A549 (cell line): ENCODE measurements around the gene MAP3K2. TPM values are rescaled to one million over a fixed set of nuclear protein-coding genes. Genes with fewer than 3 reads are reported as not detected.

Experiments
- ATAC-seq, 2 experiments: fragments of 200-7000 bp in 1 of 2; fragments of >200 bp in 1 of 2; cut with Nextera tagmentation in 1 of 2; cut with Tn5 transposase in 1 of 2; 3 replicates each; pipeline versions ENCODE4 v1.8.0 to v1.9.1; 2018 to 2020; ENCODE audit warnings: mild to moderate bottlenecking in 1 of 2, moderate library complexity in 1 of 2
- CTCF ChIA-PET: fragments of 300-600 bp; sonication (Branson Sonifier 250); formaldehyde crosslinking; extraction: SDS; loops from one replicate; lab custom pipeline; 2021; ENCODE audit warnings: antibody characterized with exemption, inconsistent platforms; lab: Yijun Ruan, JAX
- POLR2A ChIA-PET: fragments of 350-600 bp; formaldehyde crosslinking; extraction: SDS; loops from one replicate; lab custom pipeline; 2021; ENCODE audit warnings: antibody characterized with exemption, inconsistent platforms; lab: Yijun Ruan, JAX
- DNase-seq, 2 experiments: peaks; one replicate each; pipeline versions ENCODE4 v3.0.0 to v3.0.0-alpha.2; 2011 to 2016; ENCODE audit warnings: low read depth in 1 of 2, low spot score in 1 of 2
- FAIRE-seq: peaks from 2 replicates; lab custom pipeline; 2011; peaks lifted over from hg19 to GRCh38; lab: Jason Lieb, UNC
- H3K27ac ChIP-seq, 2 experiments: fragments of >200 bp; sonication (Bioruptor Twin); formaldehyde crosslinking; 3 replicates each; pipeline ENCODE4 v1.5.1; 2016 to 2017
- H3K4me1 ChIP-seq: fragments of >200 bp; sonication (Bioruptor Twin); formaldehyde crosslinking; 3 replicates; pipeline ENCODE4 v1.6.1; 2016
- H3K4me2 ChIP-seq: fragments of >200 bp; sonication (Bioruptor Twin); formaldehyde crosslinking; 3 replicates; pipeline ENCODE4 v1.6.1; 2016
- H3K4me3 ChIP-seq: fragments of >200 bp; sonication (Bioruptor Twin); formaldehyde crosslinking; 3 replicates; pipeline ENCODE4 v1.5.1; 2016
- H3K9me3 ChIP-seq: fragments of >200 bp; sonication (Bioruptor Twin); formaldehyde crosslinking; 3 replicates; pipeline ENCODE4 v1.6.1; 2016
- EHMT2 ChIP-seq: fragments of 200-600 bp; sonication (generic); IDR thresholded peaks from 2 replicates; pipeline ENCODE4 v1.6.1; 2016; ENCODE audit warnings: antibody characterized with exemption, low read depth, mild to moderate bottlenecking, moderate library complexity
- FOSL2 ChIP-seq, 2 experiments: fragments of 450-650 bp in 1 of 2; fragments of >200 bp in 1 of 2; sonication (Bioruptor Twin) in 1 of 2; formaldehyde crosslinking; IDR thresholded peaks; 2 replicates each; pipeline versions ENCODE4 v1.5.0 to v1.6.1; 2016 to 2020; ENCODE audit warnings: mild to moderate bottlenecking in 1 of 2, moderate library complexity in 1 of 2
- HES2 ChIP-seq: fragments of >200 bp; sonication (Bioruptor Twin); formaldehyde crosslinking; IDR thresholded peaks from 2 replicates; pipeline ENCODE4 v1.6.1; 2016
- HOXA7 ChIP-seq: fragments of 250-450 bp; sonication (Bioruptor Pico); IDR thresholded peaks from 2 replicates; pipeline ENCODE4 v1.5.0; 2020; ENCODE audit warnings: mild to moderate bottlenecking, moderate library complexity
- JUNB ChIP-seq: fragments of >200 bp; sonication (Bioruptor Twin); formaldehyde crosslinking; IDR thresholded peaks from 2 replicates; pipeline ENCODE4 v1.6.1; 2016
- MAFK ChIP-seq: fragments of 450-650 bp; IDR thresholded peaks from 2 replicates; pipeline ENCODE4 v1.6.1; 2014; ENCODE audit not compliant: partially characterized antibody
- POLR2AphosphoS2 ChIP-seq: conservative IDR thresholded peaks from 2 replicates; pipeline ENCODE4 v1.6.1; 2012; ENCODE audit warnings: low read length, improper control_type of control experiment, inconsistent platforms
- RAD21 ChIP-seq, 2 experiments: fragments of >200 bp in 1 of 2; sonication (Bioruptor Twin) in 1 of 2; formaldehyde crosslinking in 1 of 2; IDR thresholded peaks in 1 of 2; conservative IDR thresholded peaks in 1 of 2; 2 replicates in 1 of 2; 3 replicates in 1 of 2; pipeline ENCODE4 v1.6.1; 2012 to 2018; ENCODE audit warnings: inconsistent platforms in 1 of 2
- REST ChIP-seq: fragments of 200-600 bp; sonication (generic); IDR thresholded peaks from 2 replicates; pipeline ENCODE4 v1.6.1; 2016; ENCODE audit warnings: antibody characterized with exemption, mild to moderate bottlenecking, moderate library complexity
- WGBS: methylation state at CpG from one replicate; pipeline ENCODE4 v1.1.6; 2017; ENCODE audit errors: missing lambda C conversion rate; 5-methylcytosine and 5-hydroxymethylcytosine counted together
- polyA plus RNA-seq, 4 experiments: library from polyadenylated mRNA; depleted of rRNA in 3 of 4; stranded (reverse); fragments of >200 nt; fragmentation: RNase III in 1 of 4; extraction: RNeasy Plus Mini Kit Qiagen cat#74134 plus additional on column Dnase treatment in 1 of 4; gene quantifications; 2 replicates in 3 of 4; 3 replicates in 1 of 4; pipeline ENCODE4 v1.2.3, GENCODE V29; 2011 to 2017
- TF ChIP-seq, protein P1 (sequence below): fragments of 250-450 bp; sonication (Bioruptor Pico); IDR thresholded peaks from 2 replicates; pipeline ENCODE4 v1.5.0; 2020; ENCODE audit warnings: low read depth, mild to moderate bottlenecking, moderate library complexity
- TF ChIP-seq, protein P2 (sequence below): fragments of 250-450 bp; sonication (Bioruptor Pico); IDR thresholded peaks from 2 replicates; pipeline ENCODE4 v1.5.0; 2021; ENCODE audit warnings: mild to moderate bottlenecking, moderate library complexity, borderline replicate concordance
- TF ChIP-seq, protein P3 (sequence below): IDR thresholded peaks from 2 replicates; pipeline ENCODE4 v1.6.1; 2012; ENCODE audit warnings: low read depth, borderline replicate concordance

The MAP3K2 gene
- polyA plus RNA-seq, 2 of the 4 experiments (the other 2 are of a cell fraction): 12.3 to 29.7 TPM

DNA sequence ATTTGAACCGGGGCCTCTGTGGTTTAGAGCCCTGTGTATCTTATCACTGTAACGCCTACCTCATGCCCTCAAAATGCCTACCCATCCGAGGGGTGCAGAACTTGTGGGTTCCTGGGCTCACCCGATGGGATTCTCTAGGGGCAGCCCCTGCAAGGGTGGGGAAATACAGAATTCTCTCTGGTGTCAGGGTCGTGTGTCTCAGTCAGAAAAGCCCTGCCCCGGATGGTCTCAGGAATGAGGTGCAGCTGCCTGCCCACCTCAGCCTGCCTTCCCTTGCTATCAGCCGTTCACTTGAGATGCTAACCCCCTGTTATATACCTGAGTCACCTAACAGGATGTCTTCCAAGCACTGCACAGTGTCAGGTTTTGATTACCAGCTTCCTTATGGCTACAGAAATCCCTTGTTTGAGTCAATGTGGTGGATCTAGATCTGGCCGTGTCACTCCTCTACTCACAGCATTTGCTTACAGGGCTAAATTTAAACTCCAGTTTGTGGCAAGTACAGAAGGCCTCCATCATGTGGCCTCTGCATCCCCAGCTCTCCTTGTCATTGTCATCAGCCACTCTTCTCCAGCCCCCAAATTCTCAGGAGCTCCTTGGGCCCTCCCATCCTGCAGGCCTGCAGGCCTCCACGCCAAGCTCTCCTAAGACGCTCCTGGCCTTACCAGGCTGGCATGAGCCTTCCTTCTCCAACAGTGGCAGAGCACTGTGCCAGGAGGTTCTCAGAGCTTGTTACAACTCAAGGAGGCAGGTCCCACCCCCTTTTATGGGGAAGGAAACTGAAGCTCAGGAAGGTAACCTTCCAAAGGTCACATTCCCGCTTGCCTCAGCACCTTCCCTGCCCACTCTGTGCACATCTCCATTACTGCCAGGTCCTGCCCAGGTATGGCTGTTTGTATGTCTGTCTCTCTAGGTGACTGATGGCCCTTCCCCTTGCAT is 14.3 kb upstream of the MAP3K2 start:
- FAIRE-seq (no peak), DNase-seq (no peak), ATAC-seq (peak in 1 of 2 experiments; percentile 3; a peak in 1 of 6 replicates)
- H3K27ac ChIP-seq: peak overlapping the region; percentile 81
- H3K4me2 ChIP-seq: peak overlapping the region; percentile 77
- H3K9me3 ChIP-seq: no peaks in the 10 kb centered on the region
- peaks cover 74% of the 10 kb centered on the region for H3K4me1 ChIP-seq
- TF ChIP-seq MAFK: peak; percentile 18
- TF ChIP-seq, protein P1, sequence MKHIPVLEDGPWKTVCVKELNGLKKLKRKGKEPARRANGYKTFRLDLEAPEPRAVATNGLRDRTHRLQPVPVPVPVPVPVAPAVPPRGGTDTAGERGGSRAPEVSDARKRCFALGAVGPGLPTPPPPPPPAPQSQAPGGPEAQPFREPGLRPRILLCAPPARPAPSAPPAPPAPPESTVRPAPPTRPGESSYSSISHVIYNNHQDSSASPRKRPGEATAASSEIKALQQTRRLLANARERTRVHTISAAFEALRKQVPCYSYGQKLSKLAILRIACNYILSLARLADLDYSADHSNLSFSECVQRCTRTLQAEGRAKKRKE (CRISPR knock-in tag): no peak
- no peak overlapping the region for H3K4me3 ChIP-seq
- ChIA-PET POLR2A (no interaction called here), CTCF (interaction anchor here (0.7 to 2.3 kb wide), 4 partner anchors 11 to 23 kb away, joined by 3 to 8 read pairs (median 4); no protein-coding TSS in a partner anchor)
- WGBS: 74% methylated on average over 11 of the region's 11 CpGs

DNA sequence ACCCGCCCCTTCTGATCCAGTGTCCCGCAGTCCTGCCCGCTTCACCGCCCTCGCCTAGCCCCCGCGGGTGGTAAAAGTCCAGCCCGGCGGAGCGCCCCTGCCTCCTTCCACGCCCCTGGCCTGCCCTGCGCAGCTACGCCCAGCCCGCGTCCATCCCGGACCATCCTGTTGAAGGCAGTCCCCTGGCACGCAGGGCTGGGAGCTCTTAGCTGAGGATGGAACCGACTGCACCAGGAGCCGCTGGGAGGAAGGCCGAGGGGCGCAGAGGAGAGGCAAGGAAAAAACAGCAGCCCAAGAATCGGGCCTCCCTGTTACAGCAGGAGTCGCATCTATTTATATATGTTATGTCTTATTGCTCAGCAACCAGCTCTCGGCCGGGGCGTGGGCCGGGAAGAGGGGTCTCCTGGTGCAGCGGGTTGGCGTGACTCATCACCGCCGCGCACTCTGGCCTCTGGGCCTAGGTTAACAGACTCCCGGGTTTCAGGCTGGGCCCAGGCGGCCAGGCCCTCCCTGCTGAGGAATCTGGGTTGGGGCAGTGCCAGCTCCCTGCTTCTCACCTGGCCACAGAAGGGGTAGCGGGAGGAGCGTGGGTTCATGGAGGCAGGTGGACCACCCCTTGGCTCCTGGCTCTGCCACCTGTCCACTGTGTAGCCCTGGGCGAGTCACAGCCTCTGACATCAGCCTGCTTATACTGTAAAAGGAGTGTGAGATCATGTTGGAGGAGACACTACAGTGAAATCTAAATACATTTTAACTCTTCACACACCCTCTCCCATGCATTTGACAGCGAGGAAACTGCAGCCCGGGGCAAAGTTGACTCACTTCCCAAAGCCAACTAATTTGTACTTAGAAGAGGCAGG is 13.4 kb upstream of the MAP3K2 start:
- ATAC-seq: peak; percentile 66 to 70
- no peak overlapping the region for H3K4me3 ChIP-seq
- no peak for FAIRE-seq
- WGBS: 54% methylated on average over 29 of the region's 39 CpGs
- H3K4me2 ChIP-seq: peak overlapping the region; percentile 77
- ChIA-PET POLR2A (no interaction called here), CTCF (interaction anchor here (0.9 to 2.3 kb wide), 2 partner anchors 10 to 204 kb away, joined by 4 to 8 read pairs; no protein-coding TSS in a partner anchor)
- no peaks in the 10 kb centered on the region for H3K9me3 ChIP-seq
- H3K27ac ChIP-seq: peak overlapping the region; percentile 81
- peak; percentile 55 to 82 for DNase-seq
- H3K4me1 ChIP-seq: peaks cover 67% of the 10 kb centered on the region
- TF ChIP-seq FOSL2 (IDR thresholded peaks at IDR 0.05): 0 out of 2 replicates have a peak, but pooled peaks have one; percentile 13
- TF ChIP-seq FOSL2 (CRISPR knock-in tag; IDR thresholded peaks at IDR 0.05): peak; percentile 83
- TF ChIP-seq, protein P2, sequence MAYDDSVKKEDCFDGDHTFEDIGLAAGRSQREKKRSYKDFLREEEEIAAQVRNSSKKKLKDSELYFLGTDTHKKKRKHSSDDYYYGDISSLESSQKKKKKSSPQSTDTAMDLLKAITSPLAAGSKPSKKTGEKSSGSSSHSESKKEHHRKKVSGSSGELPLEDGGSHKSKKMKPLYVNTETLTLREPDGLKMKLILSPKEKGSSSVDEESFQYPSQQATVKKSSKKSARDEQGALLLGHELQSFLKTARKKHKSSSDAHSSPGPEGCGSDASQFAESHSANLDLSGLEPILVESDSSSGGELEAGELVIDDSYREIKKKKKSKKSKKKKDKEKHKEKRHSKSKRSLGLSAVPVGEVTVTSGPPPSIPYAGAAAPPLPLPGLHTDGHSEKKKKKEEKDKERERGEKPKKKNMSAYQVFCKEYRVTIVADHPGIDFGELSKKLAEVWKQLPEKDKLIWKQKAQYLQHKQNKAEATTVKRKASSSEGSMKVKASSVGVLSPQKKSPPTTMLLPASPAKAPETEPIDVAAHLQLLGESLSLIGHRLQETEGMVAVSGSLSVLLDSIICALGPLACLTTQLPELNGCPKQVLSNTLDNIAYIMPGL: no peak
- TF ChIP-seq HES2: no peak
- 0 out of 2 replicates have a peak, but pooled peaks have one; percentile 17 for TF ChIP-seq JUNB
- no peak for TF ChIP-seq EHMT2
- TF ChIP-seq HOXA7 (CRISPR knock-in tag): no peak
- no peak for TF ChIP-seq REST
- TF ChIP-seq, protein P3, sequence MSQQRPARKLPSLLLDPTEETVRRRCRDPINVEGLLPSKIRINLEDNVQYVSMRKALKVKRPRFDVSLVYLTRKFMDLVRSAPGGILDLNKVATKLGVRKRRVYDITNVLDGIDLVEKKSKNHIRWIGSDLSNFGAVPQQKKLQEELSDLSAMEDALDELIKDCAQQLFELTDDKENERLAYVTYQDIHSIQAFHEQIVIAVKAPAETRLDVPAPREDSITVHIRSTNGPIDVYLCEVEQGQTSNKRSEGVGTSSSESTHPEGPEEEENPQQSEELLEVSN: no peak
- TF ChIP-seq RAD21 (conservative IDR thresholded peaks at IDR 0.05 in 1 of 2, IDR thresholded peaks at IDR 0.05 in 1 of 2): no peak
- TF ChIP-seq POLR2AphosphoS2: no peak
- TF ChIP-seq, all 56 proteins: peak for 2
